Neural cell (in vitro differentiated cells): ENCODE data around the gene CDH20.

ENCODE experiments used
- SMC3 ChIP-seq: fragments of 450-650 bp; conservative IDR thresholded peaks from 2 replicates; pipeline ENCODE4 v1.6.1; 2014; ENCODE audit warnings: antibody characterized with exemption, mild to moderate bottlenecking, moderate library complexity; ENCODE audit not compliant: poor library complexity
- TF ChIP-seq, protein P1 (sequence below): fragments of 450-650 bp; IDR thresholded peaks from 2 replicates; pipeline ENCODE4 v1.5.1; 2014; ENCODE audit warnings: antibody characterized with exemption, mild to moderate bottlenecking, moderate library complexity; ENCODE audit not compliant: poor library complexity, severe bottlenecking

- TF ChIP-seq, protein P1, sequence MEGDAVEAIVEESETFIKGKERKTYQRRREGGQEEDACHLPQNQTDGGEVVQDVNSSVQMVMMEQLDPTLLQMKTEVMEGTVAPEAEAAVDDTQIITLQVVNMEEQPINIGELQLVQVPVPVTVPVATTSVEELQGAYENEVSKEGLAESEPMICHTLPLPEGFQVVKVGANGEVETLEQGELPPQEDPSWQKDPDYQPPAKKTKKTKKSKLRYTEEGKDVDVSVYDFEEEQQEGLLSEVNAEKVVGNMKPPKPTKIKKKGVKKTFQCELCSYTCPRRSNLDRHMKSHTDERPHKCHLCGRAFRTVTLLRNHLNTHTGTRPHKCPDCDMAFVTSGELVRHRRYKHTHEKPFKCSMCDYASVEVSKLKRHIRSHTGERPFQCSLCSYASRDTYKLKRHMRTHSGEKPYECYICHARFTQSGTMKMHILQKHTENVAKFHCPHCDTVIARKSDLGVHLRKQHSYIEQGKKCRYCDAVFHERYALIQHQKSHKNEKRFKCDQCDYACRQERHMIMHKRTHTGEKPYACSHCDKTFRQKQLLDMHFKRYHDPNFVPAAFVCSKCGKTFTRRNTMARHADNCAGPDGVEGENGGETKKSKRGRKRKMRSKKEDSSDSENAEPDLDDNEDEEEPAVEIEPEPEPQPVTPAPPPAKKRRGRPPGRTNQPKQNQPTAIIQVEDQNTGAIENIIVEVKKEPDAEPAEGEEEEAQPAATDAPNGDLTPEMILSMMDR = no peak
- no peak for TF ChIP-seq SMC3
Observed at GRCh38 chr18:61589053-61589723, 256.0 kb downstream of the CDH20 start.
